ENCODE measurements around the gene PROSER3. TPM values are rescaled to one million over a fixed set of nuclear protein-coding genes. Genes with fewer than 3 reads are reported as not detected.

Gene PROSER3
- total and polyA plus RNA-seq, 2 of the 13 experiments (the other 11 are each of a cell fraction or from before 2014, with no cell fraction given): 5.1 to 5.7 TPM

- H3K4me3 ChIP-seq (replicated peaks in 1 of 3; ENCODE audit: insufficient read depth in 1 of 3, low read depth in 2 of 3, low read length in 3 of 3): peak overlapping the region; percentile 33 to 75 (median 62)
Measured at GRCh38 chr19:35774274-35775045, 16.5 kb downstream of the PROSER3 start.

DNA sequence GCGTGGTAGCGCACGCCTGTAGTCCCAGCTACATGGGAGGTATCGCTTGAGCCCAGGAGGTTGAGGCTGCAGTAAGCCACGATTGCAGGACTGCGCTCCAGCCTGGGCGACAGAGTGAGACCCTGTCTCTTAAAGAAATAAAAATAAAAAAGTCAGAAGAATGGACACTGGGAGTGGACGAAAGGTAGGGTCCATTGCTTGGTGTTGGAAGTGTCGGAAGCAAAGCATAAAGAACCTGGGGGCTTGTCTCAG is 17.0 kb downstream of the PROSER3 start:
- peak overlapping the region; percentile 89 for H3K4me2 ChIP-seq (ENCODE audit: low read depth, low read length)
- no peaks in the 10 kb centered on the region for H4K20me1 ChIP-seq (ENCODE audit: insufficient read depth, low read length)
- H3K27me3 ChIP-seq (ENCODE audit: control insufficient read depth in 1 of 2, insufficient read depth in 2 of 2, low read length in 2 of 2): no peaks in the 10 kb centered on the region
- FAIRE-seq (no peak), ATAC-seq (peak; percentile 36), DNase-seq (ENCODE audit: low spot score) (no peak)
- H3K9me3 ChIP-seq (ENCODE audit: low read length): no peaks in the 10 kb centered on the region
- H3K4me1 ChIP-seq (ENCODE audit: insufficient read depth, low read length): peaks cover 43% of the 10 kb centered on the region
- H3K9ac ChIP-seq (ENCODE audit: insufficient read depth, low read depth, low read length): peak overlapping the region; percentile 14; the same call in 1 of the 2 replicates
- TF ChIP-seq ZKSCAN1 (IDR thresholded peaks at IDR 0.05; ENCODE audit: low read length) (no peak), DMAP1 (CRISPR knock-in tag; IDR thresholded peaks at IDR 0.05) (no peak), ATAD3A (CRISPR knock-in tag; IDR thresholded peaks at IDR 0.05) (no peak), RBFOX2 (IDR thresholded peaks at IDR 0.05; ENCODE audit: low read depth, low read length) (no peak), FOXA3 (CRISPR knock-in tag; IDR thresholded peaks at IDR 0.05) (no peak), KLF6 (CRISPR knock-in tag; IDR thresholded peaks at IDR 0.05) (no peak), SMARCC2 (IDR thresholded peaks at IDR 0.05) (no peak), ZNF296 (CRISPR knock-in tag; conservative IDR thresholded peaks at IDR 0.05) (no peak), NR2F6 (IDR thresholded peaks at IDR 0.05) (no peak), NR2F6 (CRISPR knock-in tag; IDR thresholded peaks at IDR 0.05) (no peak), TAF1 (CRISPR knock-in tag; IDR thresholded peaks at IDR 0.05) (0 out of 2 replicates have a peak, but pooled peaks have one; percentile 1), HDAC1 (CRISPR knock-in tag; IDR thresholded peaks at IDR 0.05) (peak; percentile 12; the same call in 1 of the 2 replicates)
- TF ChIP-seq, protein P1, sequence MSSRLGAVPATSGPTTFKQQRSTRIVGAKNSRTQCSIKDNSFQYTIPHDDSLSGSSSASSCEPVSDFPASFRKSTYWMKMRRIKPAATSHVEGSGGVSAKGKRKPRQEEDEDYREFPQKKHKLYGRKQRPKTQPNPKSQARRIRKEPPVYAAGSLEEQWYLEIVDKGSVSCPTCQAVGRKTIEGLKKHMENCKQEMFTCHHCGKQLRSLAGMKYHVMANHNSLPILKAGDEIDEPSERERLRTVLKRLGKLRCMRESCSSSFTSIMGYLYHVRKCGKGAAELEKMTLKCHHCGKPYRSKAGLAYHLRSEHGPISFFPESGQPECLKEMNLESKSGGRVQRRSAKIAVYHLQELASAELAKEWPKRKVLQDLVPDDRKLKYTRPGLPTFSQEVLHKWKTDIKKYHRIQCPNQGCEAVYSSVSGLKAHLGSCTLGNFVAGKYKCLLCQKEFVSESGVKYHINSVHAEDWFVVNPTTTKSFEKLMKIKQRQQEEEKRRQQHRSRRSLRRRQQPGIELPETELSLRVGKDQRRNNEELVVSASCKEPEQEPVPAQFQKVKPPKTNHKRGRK (CRISPR knock-in tag; IDR thresholded peaks at IDR 0.05): no peak
- H3K79me2 ChIP-seq (ENCODE audit: insufficient read depth, low read length): no peaks in the 10 kb centered on the region
- no peaks in the 10 kb centered on the region; a peak in 1 of 5 replicates for H3K36me3 ChIP-seq (replicated peaks in 1 of 2; ENCODE audit: control insufficient read depth in 1 of 2, insufficient read depth in 2 of 2, low read length in 2 of 2)
- BruUV-seq (replicated peaks): no TSS peak
- in situ Hi-C loops (cut with HindIII; ENCODE audit: extremely low pct_ligation_motif_present, low pct_unique_long_range_greater_than_20kb) (no loop called here), intact Hi-C loops (cut with micrococcal nuclease; ENCODE audit: unreplicated experiment) (loop anchor here (5.0 kb wide), 1 partner anchor 37 kb away; the partner anchor contains the start of gene PRODH2)
- H2AFZ ChIP-seq (ENCODE audit: low read length): peak overlapping the region; percentile 42
- POLR2A ChIA-PET: no interaction called here
- CTCF ChIA-PET (ENCODE audit: low intra/inter-chr PET ratio, low total read pairs): no interaction called here
- H3K27ac ChIP-seq (ENCODE audit: extremely low read length, insufficient read depth, low read length): no peak overlapping the region
- WGBS (ENCODE audit: low lambda C conversion rate): 6% methylated on average over 9 of the region's 9 CpGs
- peak overlapping the region; percentile 33 to 75 (median 62) for H3K4me3 ChIP-seq (replicated peaks in 1 of 3; ENCODE audit: insufficient read depth in 1 of 3, low read depth in 2 of 3, low read length in 3 of 3)

More at GRCh38 chr19:35774274-35775045, 16.5 kb downstream of the PROSER3 start:
- TF ChIP-seq WIZ (CRISPR knock-in tag; IDR thresholded peaks at IDR 0.05): no peak
- peak; percentile 54; the same call in 1 of the 2 replicates for TF ChIP-seq CEBPB (IDR thresholded peaks at IDR 0.05; ENCODE audit: borderline replicate concordance, low read depth, low read length)
- 0 out of 2 replicates have a peak, but pooled peaks have one; percentile 5 for TF ChIP-seq TAF1 (CRISPR knock-in tag; IDR thresholded peaks at IDR 0.05)
- TF ChIP-seq, protein P2, sequence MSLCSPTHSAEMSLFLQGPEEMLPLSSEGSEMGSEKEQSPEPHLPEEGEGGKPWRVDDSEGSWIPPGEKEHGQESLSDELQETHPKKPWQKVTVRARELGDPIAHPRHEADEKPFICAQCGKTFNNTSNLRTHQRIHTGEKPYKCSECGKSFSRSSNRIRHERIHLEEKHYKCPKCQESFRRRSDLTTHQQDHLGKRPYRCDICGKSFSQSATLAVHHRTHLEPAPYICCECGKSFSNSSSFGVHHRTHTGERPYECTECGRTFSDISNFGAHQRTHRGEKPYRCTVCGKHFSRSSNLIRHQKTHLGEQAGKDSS (CRISPR knock-in tag; IDR thresholded peaks at IDR 0.05; ENCODE audit: borderline replicate concordance, low read depth): no peak
- Histone ChIP-seq H4K20me1 (ENCODE audit: insufficient read depth, low read length) (no peaks in the 10 kb centered on the region), H3K4me2 (ENCODE audit: low read depth, low read length) (peak overlapping the region; percentile 89), H3K79me2 (ENCODE audit: insufficient read depth, low read length) (no peaks in the 10 kb centered on the region), H3K9me3 (ENCODE audit: low read length) (no peaks in the 10 kb centered on the region), H3K9ac (ENCODE audit: insufficient read depth, low read depth, low read length) (peak overlapping the region; percentile 14; the same call in 1 of the 2 replicates), H3K27me3 (ENCODE audit: control insufficient read depth in 1 of 2, insufficient read depth in 2 of 2, low read length in 2 of 2) (no peaks in the 10 kb centered on the region), H3K27ac (ENCODE audit: extremely low read length, insufficient read depth, low read length) (no peak overlapping the region), H3K36me3 (replicated peaks in 1 of 2; ENCODE audit: control insufficient read depth in 1 of 2, insufficient read depth in 2 of 2, low read length in 2 of 2) (no peaks in the 10 kb centered on the region; a peak in 1 of 5 replicates), H3K4me1 (ENCODE audit: insufficient read depth, low read length) (peaks cover 43% of the 10 kb centered on the region), H2AFZ (ENCODE audit: low read length) (no peak overlapping the region)
- in situ Hi-C loops (cut with HindIII; ENCODE audit: extremely low pct_ligation_motif_present, low pct_unique_long_range_greater_than_20kb): no loop called here
- no peak for FAIRE-seq
- BruUV-seq (replicated peaks): no TSS peak
- ATAC-seq: 0 out of 3 replicates have a peak, but pooled peaks have one; percentile 5
- no peak for DNase-seq (ENCODE audit: low spot score)
- intact Hi-C loops (cut with micrococcal nuclease; ENCODE audit: unreplicated experiment): loop anchor here (5.0 kb wide), 1 partner anchor 38 kb away; the partner anchor contains the start of gene PRODH2
- POLR2A ChIA-PET: no interaction called here
- CTCF ChIA-PET (ENCODE audit: low intra/inter-chr PET ratio, low total read pairs): no interaction called here
- WGBS (ENCODE audit: low lambda C conversion rate): 25% methylated on average over 16 of the region's 16 CpGs

Data from HepG2 (cell line).